ENCODE data around the gene TPM2. TPM values are rescaled to one million over a fixed set of nuclear protein-coding genes. Genes with fewer than 3 reads are reported as not detected.

Gene TPM2
- total RNA-seq, 1 donor from 2014 or later = 2,993 TPM

GRCh38 chr9:35696520-35697215, 6.9 kb upstream of the TPM2 start:
- peak; percentile 46 for DNase-seq (ENCODE audit: low spot score)

GRCh38 chr9:35695943-35696401, 6.2 kb upstream of the TPM2 start:
- DNase-seq (ENCODE audit: low spot score) = no peak

- peak; percentile 61 for DNase-seq (ENCODE audit: low spot score)
These were observed 2.1 kb upstream of the TPM2 start for GRCh38 chr9:35691757-35692301.

- no peak for DNase-seq (ENCODE audit: low spot score)
These were observed 1.6 kb upstream of the TPM2 start for GRCh38 chr9:35691334-35691650.

GRCh38 chr9:35690614-35691333, 1.0 kb upstream of the TPM2 start:
- DNase-seq (ENCODE audit: low spot score) = peak; percentile 95

GRCh38 chr9:35690294-35690613, 529 bp upstream of the TPM2 start:
- DNase-seq (ENCODE audit: low spot score) = no peak

GRCh38 chr9:35688558-35689541, 875 bp downstream of the TPM2 start:
- peak; percentile 56 for DNase-seq (ENCODE audit: low spot score)

- DNase-seq (ENCODE audit: low spot score) = no peak
These were observed 1.7 kb downstream of the TPM2 start for GRCh38 chr9:35687972-35688557.

GRCh38 chr9:35687306-35687705, 2.4 kb downstream of the TPM2 start:
- DNase-seq (ENCODE audit: low spot score) = no peak

GRCh38 chr9:35686222-35687203, 3.2 kb downstream of the TPM2 start:
- peak; percentile 60 for DNase-seq (ENCODE audit: low spot score)

- no peak for DNase-seq (ENCODE audit: low spot score)
These were observed 4.2 kb downstream of the TPM2 start for GRCh38 chr9:35685506-35685905.

- no peak for DNase-seq (ENCODE audit: low spot score)
These were observed 4.8 kb downstream of the TPM2 start for GRCh38 chr9:35684921-35685320.

GRCh38 chr9:35683323-35683722, 6.4 kb downstream of the TPM2 start:
- DNase-seq (ENCODE audit: low spot score) = no peak

GRCh38 chr9:35682520-35683315, 7.0 kb downstream of the TPM2 start:
- no peak for DNase-seq (ENCODE audit: low spot score)

- no peak for DNase-seq (ENCODE audit: low spot score)
These were observed 7.7 kb downstream of the TPM2 start for GRCh38 chr9:35682051-35682450.

GRCh38 chr9:35681341-35682002, 8.3 kb downstream of the TPM2 start:
- no peak for DNase-seq (ENCODE audit: low spot score)

- DNase-seq (ENCODE audit: low spot score) = no peak
These were observed 9.2 kb downstream of the TPM2 start for GRCh38 chr9:35680331-35681105.

- no peak for DNase-seq (ENCODE audit: low spot score)
These were observed 9.9 kb downstream of the TPM2 start for GRCh38 chr9:35679766-35680330.
